ENCODE results near the gene MRPL20. TPM values are rescaled to one million over a fixed set of nuclear protein-coding genes. Genes with fewer than 3 reads are reported as not detected.

Gene MRPL20
- polyA plus RNA-seq, 1 donor from 2014 or later, result 204 TPM

- Histone ChIP-seq H3K36me3 (ENCODE audit: insufficient read depth, low read length) (no peaks in the 10 kb centered on the region), H3K9me3 (ENCODE audit: low read length) (no peaks in the 10 kb centered on the region), H3K79me2 (replicated peaks; ENCODE audit: insufficient read depth, low read length) (no peaks in the 10 kb centered on the region), H4K20me1 (ENCODE audit: insufficient read depth) (no peaks in the 10 kb centered on the region), H3K27ac (ENCODE audit: low read length) (no peak overlapping the region), H3K4me2 (ENCODE audit: low read length) (no peak overlapping the region), H3F3A (ENCODE audit: insufficient read depth, low read length, poor library complexity, severe bottlenecking) (no peaks in the 10 kb centered on the region), H3K27me3 (ENCODE audit: insufficient read depth, low read depth, low read length) (no peaks in the 10 kb centered on the region), H3K9ac (ENCODE audit: low read length) (no peak overlapping the region), H3K4me3 (ENCODE audit: low read length) (no peak overlapping the region), H3K9me2 (ENCODE audit: insufficient read depth, low read length) (no peaks in the 10 kb centered on the region), H2AFZ (ENCODE audit: low read depth, low read length) (no peak overlapping the region)
- TF ChIP-seq POLR2AphosphoS5 (IDR thresholded peaks at IDR 0.05) (no peak), CTCF (IDR thresholded peaks at IDR 0.05; ENCODE audit: poor library complexity, severe bottlenecking) (no peak), EZH2 (IDR thresholded peaks at IDR 0.05; ENCODE audit: borderline replicate concordance, insufficient read depth, low read length, poor library complexity, severe bottlenecking) (no peak), RAD21 (conservative IDR thresholded peaks at IDR 0.05) (no peak), TAF1 (IDR thresholded peaks at IDR 0.05; ENCODE audit: low read depth) (no peak), SMC3 (conservative IDR thresholded peaks at IDR 0.05; ENCODE audit: poor library complexity) (no peak), EP300 (conservative IDR thresholded peaks at IDR 0.05; ENCODE audit: poor library complexity, severe bottlenecking) (no peak), MXI1 (conservative IDR thresholded peaks at IDR 0.05; ENCODE audit: poor library complexity, severe bottlenecking) (no peak)
- TF ChIP-seq, protein P1, sequence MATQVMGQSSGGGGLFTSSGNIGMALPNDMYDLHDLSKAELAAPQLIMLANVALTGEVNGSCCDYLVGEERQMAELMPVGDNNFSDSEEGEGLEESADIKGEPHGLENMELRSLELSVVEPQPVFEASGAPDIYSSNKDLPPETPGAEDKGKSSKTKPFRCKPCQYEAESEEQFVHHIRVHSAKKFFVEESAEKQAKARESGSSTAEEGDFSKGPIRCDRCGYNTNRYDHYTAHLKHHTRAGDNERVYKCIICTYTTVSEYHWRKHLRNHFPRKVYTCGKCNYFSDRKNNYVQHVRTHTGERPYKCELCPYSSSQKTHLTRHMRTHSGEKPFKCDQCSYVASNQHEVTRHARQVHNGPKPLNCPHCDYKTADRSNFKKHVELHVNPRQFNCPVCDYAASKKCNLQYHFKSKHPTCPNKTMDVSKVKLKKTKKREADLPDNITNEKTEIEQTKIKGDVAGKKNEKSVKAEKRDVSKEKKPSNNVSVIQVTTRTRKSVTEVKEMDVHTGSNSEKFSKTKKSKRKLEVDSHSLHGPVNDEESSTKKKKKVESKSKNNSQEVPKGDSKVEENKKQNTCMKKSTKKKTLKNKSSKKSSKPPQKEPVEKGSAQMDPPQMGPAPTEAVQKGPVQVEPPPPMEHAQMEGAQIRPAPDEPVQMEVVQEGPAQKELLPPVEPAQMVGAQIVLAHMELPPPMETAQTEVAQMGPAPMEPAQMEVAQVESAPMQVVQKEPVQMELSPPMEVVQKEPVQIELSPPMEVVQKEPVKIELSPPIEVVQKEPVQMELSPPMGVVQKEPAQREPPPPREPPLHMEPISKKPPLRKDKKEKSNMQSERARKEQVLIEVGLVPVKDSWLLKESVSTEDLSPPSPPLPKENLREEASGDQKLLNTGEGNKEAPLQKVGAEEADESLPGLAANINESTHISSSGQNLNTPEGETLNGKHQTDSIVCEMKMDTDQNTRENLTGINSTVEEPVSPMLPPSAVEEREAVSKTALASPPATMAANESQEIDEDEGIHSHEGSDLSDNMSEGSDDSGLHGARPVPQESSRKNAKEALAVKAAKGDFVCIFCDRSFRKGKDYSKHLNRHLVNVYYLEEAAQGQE (IDR thresholded peaks at IDR 0.05; ENCODE audit: borderline replicate concordance), result no peak
Observed at GRCh38 chr1:1423245-1423597, 16.1 kb upstream of the MRPL20 start.

DNA sequence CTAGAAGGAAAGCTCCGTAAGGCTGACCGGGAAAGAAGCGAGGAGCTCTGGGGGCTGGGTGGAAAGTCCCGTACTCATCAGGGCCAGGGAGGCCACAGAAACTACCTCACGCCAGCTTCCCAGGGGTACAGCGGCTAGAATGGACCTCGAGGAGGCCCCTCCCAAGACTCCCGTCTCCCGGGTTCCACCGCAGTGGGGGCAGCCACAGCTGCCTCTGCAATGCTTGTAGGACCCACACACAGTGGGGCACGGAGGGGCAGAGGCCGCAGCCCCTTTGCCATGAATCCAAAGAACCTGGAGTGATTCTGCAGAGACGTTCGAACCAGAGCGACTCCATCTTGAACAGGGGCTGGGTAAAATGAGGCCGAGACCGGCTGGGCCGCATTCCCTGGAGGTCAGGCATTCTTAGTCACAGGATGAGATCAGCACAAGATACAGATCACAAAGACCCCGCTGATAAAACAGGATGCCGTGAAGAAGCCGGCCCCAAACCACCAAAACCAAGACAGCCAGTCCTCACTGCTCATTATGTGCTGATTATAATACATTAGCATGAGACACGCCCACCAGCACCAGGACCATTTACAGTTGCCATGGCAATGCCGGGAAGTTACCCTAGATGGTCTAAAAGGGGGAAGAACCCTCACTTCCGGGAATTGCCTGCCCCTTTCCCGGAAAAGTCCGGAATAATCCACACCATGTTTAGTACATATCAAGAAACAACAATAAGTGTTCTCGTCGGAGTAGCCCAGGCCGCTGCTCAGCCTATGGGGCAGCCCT, 15.6 kb upstream of the MRPL20 start:
- Histone ChIP-seq H3K27me3 (ENCODE audit: insufficient read depth, low read depth, low read length) (no peaks in the 10 kb centered on the region), H4K20me1 (ENCODE audit: insufficient read depth) (no peaks in the 10 kb centered on the region), H3K9me3 (ENCODE audit: low read length) (no peaks in the 10 kb centered on the region), H3K4me3 (ENCODE audit: low read length) (no peak overlapping the region), H3K9ac (ENCODE audit: low read length) (no peak overlapping the region), H3K9me2 (ENCODE audit: insufficient read depth, low read length) (no peaks in the 10 kb centered on the region), H3K36me3 (ENCODE audit: insufficient read depth, low read length) (no peaks in the 10 kb centered on the region), H3F3A (ENCODE audit: insufficient read depth, low read length, poor library complexity, severe bottlenecking) (no peaks in the 10 kb centered on the region), H3K79me2 (replicated peaks; ENCODE audit: insufficient read depth, low read length) (no peaks in the 10 kb centered on the region), H2AFZ (ENCODE audit: low read depth, low read length) (no peak overlapping the region), H3K4me2 (ENCODE audit: low read length) (no peak overlapping the region), H3K27ac (ENCODE audit: low read length) (no peak overlapping the region)
- TF ChIP-seq MXI1 (conservative IDR thresholded peaks at IDR 0.05; ENCODE audit: poor library complexity, severe bottlenecking), result no peak
- TF ChIP-seq EP300 (conservative IDR thresholded peaks at IDR 0.05; ENCODE audit: poor library complexity, severe bottlenecking), result no peak
- no peak for TF ChIP-seq EZH2 (IDR thresholded peaks at IDR 0.05; ENCODE audit: borderline replicate concordance, insufficient read depth, low read length, poor library complexity, severe bottlenecking)
- TF ChIP-seq POLR2AphosphoS5 (IDR thresholded peaks at IDR 0.05), result no peak
- TF ChIP-seq SMC3 (conservative IDR thresholded peaks at IDR 0.05; ENCODE audit: poor library complexity), result no peak
- no peak for TF ChIP-seq RAD21 (conservative IDR thresholded peaks at IDR 0.05)
- TF ChIP-seq, protein P1 (IDR thresholded peaks at IDR 0.05; ENCODE audit: borderline replicate concordance), result no peak
- no peak for TF ChIP-seq TAF1 (IDR thresholded peaks at IDR 0.05; ENCODE audit: low read depth)
- no peak for TF ChIP-seq CTCF (IDR thresholded peaks at IDR 0.05; ENCODE audit: poor library complexity, severe bottlenecking)

All from neural cell (in vitro differentiated cells).